ENCODE results near the gene DCUN1D5. TPM values are rescaled to one million over a fixed set of nuclear protein-coding genes. Genes with fewer than 3 reads are reported as not detected.
"Not testable (repeated sequence)": the region's sequence is repeated elsewhere in the genome, so short reads cannot be mapped to it uniquely, and the experiment has no call there.

The DCUN1D5 gene
- total RNA-seq, 1 donor from 2014 or later, result 337 TPM

GRCh38 chr11:103031834-103032233, 60.1 kb downstream of the DCUN1D5 start:
- TF ChIP-seq CTCF (IDR thresholded peaks at IDR 0.05), result no peak
- no peak overlapping the region for H3K4me3 ChIP-seq
- no peak for DNase-seq (ENCODE audit: low spot score in 2 of 2)
- intact Hi-C loops (cut with DNase I), result no loop called here
- no peaks in the 10 kb centered on the region for H3K9me3 ChIP-seq
- H3K36me3 ChIP-seq, result no peaks in the 10 kb centered on the region
- no peak overlapping the region for H3K27ac ChIP-seq
- H3K27me3 ChIP-seq, result no peaks in the 10 kb centered on the region
- no peaks in the 10 kb centered on the region for H3K4me1 ChIP-seq

GRCh38 chr11:103029401-103029800, 62.6 kb downstream of the DCUN1D5 start:
- H3K4me1 ChIP-seq, result no peaks in the 10 kb centered on the region
- H3K9me3 ChIP-seq, result no peaks in the 10 kb centered on the region
- H3K27me3 ChIP-seq, result no peaks in the 10 kb centered on the region

GRCh38 chr11:103028304-103029020, 63.5 kb downstream of the DCUN1D5 start:
- H3K36me3 ChIP-seq; H3K9me3 ChIP-seq; H3K27me3 ChIP-seq; H3K4me3 ChIP-seq; DNase-seq (ENCODE audit: low spot score in 2 of 2); intact Hi-C loops (cut with DNase I); H3K4me1 ChIP-seq; H3K27ac ChIP-seq: not testable (repeated sequence)

More at GRCh38 chr11:103029401-103029800, 62.6 kb downstream of the DCUN1D5 start:
- TF ChIP-seq CTCF (IDR thresholded peaks at IDR 0.05), result no peak
- H3K36me3 ChIP-seq, result no peaks in the 10 kb centered on the region
- no peak overlapping the region for H3K27ac ChIP-seq
- no peak for DNase-seq (ENCODE audit: low spot score in 2 of 2)
- no peak overlapping the region for H3K4me3 ChIP-seq
- intact Hi-C loops (cut with DNase I), result no loop called here

- no peaks in the 10 kb centered on the region for H3K4me1 ChIP-seq
- no peak for DNase-seq (ENCODE audit: low spot score in 2 of 2)
- no peak overlapping the region for H3K27ac ChIP-seq
- H3K4me3 ChIP-seq, result no peak overlapping the region
- H3K27me3 ChIP-seq, result no peaks in the 10 kb centered on the region
- no peak for TF ChIP-seq CTCF (IDR thresholded peaks at IDR 0.05)
- no peaks in the 10 kb centered on the region for H3K9me3 ChIP-seq
- intact Hi-C loops (cut with DNase I), result no loop called here
- no peaks in the 10 kb centered on the region for H3K36me3 ChIP-seq
These were observed 67.9 kb downstream of the DCUN1D5 start for GRCh38 chr11:103024086-103024485.

GRCh38 chr11:103016031-103016430, 75.9 kb downstream of the DCUN1D5 start:
- no peak overlapping the region for H3K4me3 ChIP-seq
- TF ChIP-seq CTCF (IDR thresholded peaks at IDR 0.05), result no peak

GRCh38 chr11:103013421-103013820, 78.5 kb downstream of the DCUN1D5 start:
- Histone ChIP-seq H3K4me3 (no peak overlapping the region), H3K36me3 (no peaks in the 10 kb centered on the region), H3K4me1 (no peaks in the 10 kb centered on the region), H3K27me3 (no peaks in the 10 kb centered on the region), H3K9me3 (no peaks in the 10 kb centered on the region), H3K27ac (no peak overlapping the region)
- intact Hi-C loops (cut with DNase I), result no loop called here
- no peak for DNase-seq (ENCODE audit: low spot score in 2 of 2)
- no peak for TF ChIP-seq CTCF (IDR thresholded peaks at IDR 0.05)

More at GRCh38 chr11:103016031-103016430, 75.9 kb downstream of the DCUN1D5 start:
- Histone ChIP-seq H3K27me3 (no peaks in the 10 kb centered on the region), H3K4me1 (no peaks in the 10 kb centered on the region), H3K9me3 (no peaks in the 10 kb centered on the region), H3K27ac (no peak overlapping the region), H3K36me3 (no peaks in the 10 kb centered on the region)
- DNase-seq (ENCODE audit: low spot score in 2 of 2), result no peak
- intact Hi-C loops (cut with DNase I), result no loop called here

Other genes starting within 250 kb of the DCUN1D5 start
- gene MMP3, start 248.6 kb downstream of the DCUN1D5 start, total RNA-seq, result not detected
- gene MMP12, start 217.2 kb downstream of the DCUN1D5 start, total RNA-seq, result not detected
- gene MMP13, start 136.4 kb downstream of the DCUN1D5 start, total RNA-seq, result not detected
- gene DYNC2H1, start 17.3 kb upstream of the DCUN1D5 start, total RNA-seq, result 7.1 TPM

Measured in ascending aorta (tissue), 2 donors.